Measurements from ENCODE around the gene ZIC5. TPM values are rescaled to one million over a fixed set of nuclear protein-coding genes. Genes with fewer than 3 reads are reported as not detected.

Gene ZIC5
- total RNA-seq = not detected
- not detected for polyA plus RNA-seq
- long read RNA-seq, donor 1 = 0 reads
- long read RNA-seq, donor 2 = 0 reads
- long read RNA-seq, donor 3 = 0 reads

DNA sequence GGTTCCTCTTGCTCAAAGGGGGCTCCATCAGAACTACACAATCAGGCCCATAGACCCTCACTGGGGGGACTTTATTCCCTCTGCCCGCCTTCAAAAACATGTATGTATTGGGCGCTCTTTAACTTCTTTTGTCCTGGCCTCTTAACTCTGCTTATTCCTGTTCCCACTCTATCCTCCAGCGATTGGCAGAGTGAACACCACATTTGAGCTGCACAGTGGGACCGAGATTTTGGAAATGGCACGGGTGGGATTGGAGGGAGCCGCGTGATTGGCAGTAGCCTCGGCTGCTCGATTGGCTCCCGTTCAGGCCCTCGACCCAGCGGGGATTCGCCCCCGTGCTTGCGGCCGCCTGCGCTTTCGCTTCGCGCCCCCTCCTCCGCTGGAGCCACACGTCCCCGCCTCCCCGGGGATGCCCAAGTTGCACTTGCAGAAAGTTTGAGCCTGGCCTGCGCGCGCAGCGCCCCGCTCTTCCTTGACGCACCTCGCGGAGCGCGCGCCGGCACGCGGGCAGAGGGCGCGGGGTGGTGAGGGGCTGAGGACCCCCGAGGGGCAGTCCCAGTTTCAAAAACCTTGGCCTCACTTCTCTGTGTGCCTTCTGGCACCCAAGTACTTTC lies at the start of gene ZIC5:
ZIC5 (minus strand) TSS at position 192 of the 614 bp plus-strand sequence; CDS start at position 28, 164 bp downstream.
- Histone ChIP-seq H3K9me3 (peaks cover 0 to 7% (median 0%) of the 10 kb centered on the region in 12 donors), H3K36me3 (no peaks in the 10 kb centered on the region), H3K4me1 (peaks cover 10 to 39% (median 20%) of the 10 kb centered on the region in 12 donors), H3K4me3 (peak within 1 kb of the TSS in 8 of 12 donors; percentile 0 to 38 (median 14)), H3K27ac (no peak within 1 kb of the TSS), H3K27me3 (peaks cover 84 to 97% (median 94%) of the 10 kb centered on the region in 9 donors)
- DNase-seq = no peak
- no peak for ATAC-seq
- WGBS, 4 donors = 3 to 8% (median 5%) methylated on average over 21 to 41 of the region's 41 CpGs
- TF ChIP-seq, protein P1, sequence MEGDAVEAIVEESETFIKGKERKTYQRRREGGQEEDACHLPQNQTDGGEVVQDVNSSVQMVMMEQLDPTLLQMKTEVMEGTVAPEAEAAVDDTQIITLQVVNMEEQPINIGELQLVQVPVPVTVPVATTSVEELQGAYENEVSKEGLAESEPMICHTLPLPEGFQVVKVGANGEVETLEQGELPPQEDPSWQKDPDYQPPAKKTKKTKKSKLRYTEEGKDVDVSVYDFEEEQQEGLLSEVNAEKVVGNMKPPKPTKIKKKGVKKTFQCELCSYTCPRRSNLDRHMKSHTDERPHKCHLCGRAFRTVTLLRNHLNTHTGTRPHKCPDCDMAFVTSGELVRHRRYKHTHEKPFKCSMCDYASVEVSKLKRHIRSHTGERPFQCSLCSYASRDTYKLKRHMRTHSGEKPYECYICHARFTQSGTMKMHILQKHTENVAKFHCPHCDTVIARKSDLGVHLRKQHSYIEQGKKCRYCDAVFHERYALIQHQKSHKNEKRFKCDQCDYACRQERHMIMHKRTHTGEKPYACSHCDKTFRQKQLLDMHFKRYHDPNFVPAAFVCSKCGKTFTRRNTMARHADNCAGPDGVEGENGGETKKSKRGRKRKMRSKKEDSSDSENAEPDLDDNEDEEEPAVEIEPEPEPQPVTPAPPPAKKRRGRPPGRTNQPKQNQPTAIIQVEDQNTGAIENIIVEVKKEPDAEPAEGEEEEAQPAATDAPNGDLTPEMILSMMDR (IDR thresholded peaks at IDR 0.05) = no peak
- no peak for TF ChIP-seq POLR2A (IDR thresholded peaks at IDR 0.05)
- intact Hi-C loops (cut with DNase I) = no loop called here

DNA sequence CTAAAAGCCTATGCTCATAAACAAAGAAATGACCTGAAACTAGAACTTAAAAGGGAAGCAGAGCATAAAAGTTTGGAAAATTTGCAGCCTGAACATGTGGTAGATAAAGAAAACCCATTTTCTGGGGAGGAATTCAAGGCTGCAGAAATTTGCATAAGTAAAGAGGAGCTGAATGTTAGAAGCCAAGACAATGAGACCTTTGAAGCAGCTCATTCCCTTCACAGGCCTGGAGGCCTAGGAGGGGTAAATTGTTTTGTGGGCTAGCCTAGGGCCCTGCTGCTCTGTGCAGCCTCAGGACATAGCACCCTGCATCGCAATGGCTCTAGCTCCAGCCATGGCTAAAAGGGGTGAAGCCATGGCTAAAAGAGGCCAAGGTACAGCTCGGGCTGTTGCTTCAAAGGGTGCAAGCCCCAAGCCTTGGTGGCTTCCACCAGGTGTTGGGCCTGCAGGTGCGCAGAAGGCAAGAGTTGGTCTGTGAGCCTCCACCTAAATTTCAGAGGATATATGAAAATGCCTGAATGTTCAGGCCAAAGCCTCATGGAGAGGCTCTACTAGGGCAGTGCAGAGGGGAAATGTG lies 48.3 kb upstream of the ZIC5 start:
- H3K36me3 ChIP-seq = no peaks in the 10 kb centered on the region
- DNase-seq (no peak), ATAC-seq (no peak)
- no peaks in the 10 kb centered on the region for H3K9me3 ChIP-seq
- no peak overlapping the region for H3K27ac ChIP-seq
- TF ChIP-seq, protein P1 (IDR thresholded peaks at IDR 0.05) = no peak
- no peak for TF ChIP-seq POLR2A (IDR thresholded peaks at IDR 0.05)
- no peaks in the 10 kb centered on the region for H3K4me1 ChIP-seq
- 89 to 95% (median 95%) methylated on average over 3 of the region's 3 CpGs for WGBS, 4 donors
- H3K27me3 ChIP-seq = peaks cover 0 to 12% (median 0%) of the 10 kb centered on the region in 9 donors
- H3K4me3 ChIP-seq = no peak overlapping the region
- intact Hi-C loops (cut with DNase I) = no loop called here

DNA sequence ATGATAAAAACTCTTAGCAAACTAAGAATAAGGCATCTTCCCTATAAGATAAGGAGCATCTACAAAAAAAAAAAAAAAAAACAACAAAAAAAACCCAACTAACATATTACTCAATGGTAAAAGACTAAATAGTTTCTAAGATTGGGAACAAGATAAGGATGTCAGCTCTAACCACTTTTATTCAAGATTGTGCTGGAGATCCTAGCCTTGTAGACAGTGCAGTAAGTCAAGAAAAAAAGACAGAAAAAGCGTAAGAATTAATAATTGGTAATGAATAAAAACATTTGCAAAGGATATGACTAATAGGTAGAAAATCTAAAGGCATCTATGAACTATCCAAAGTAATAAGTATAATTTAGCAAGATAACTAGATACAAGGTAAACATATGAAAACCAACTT lies 43.1 kb upstream of the ZIC5 start:
- 87 to 96% (median 92%) methylated on average over 1 of the region's 1 CpG for WGBS, 4 donors

DNA sequence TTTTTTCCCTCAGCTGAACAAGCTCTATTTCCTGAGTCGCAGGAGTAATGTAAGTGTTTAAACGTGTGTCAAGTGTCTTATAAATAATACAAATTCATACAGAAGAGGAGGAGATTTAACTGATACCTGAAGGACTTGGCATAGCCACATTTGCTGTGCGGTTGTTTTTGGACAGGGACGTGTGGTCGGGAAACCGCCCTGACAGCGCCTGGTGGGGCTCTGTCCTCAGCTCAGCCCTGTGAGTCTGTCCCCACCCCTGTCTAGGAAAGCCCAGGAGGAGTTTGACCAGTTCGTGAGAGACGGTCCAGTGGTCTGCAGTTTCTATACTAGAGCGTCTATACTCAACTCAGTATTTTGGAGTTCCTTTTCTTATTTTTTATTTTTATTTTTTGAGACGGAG lies 26.7 kb upstream of the ZIC5 start:
- Histone ChIP-seq H3K27ac (no peak overlapping the region), H3K9me3 (peaks cover 0 to under 1% (median 0%) of the 10 kb centered on the region in 12 donors), H3K36me3 (no peaks in the 10 kb centered on the region), H3K27me3 (peaks cover 45 to 99% (median 72%) of the 10 kb centered on the region in 9 donors), H3K4me1 (peaks cover 0 to 6% (median 0%) of the 10 kb centered on the region in 12 donors), H3K4me3 (no peak overlapping the region)
- 87 to 90% (median 89%) methylated on average over 11 of the region's 11 CpGs for WGBS, 4 donors
- TF ChIP-seq, protein P1 (IDR thresholded peaks at IDR 0.05) = no peak
- no peak for TF ChIP-seq POLR2A (IDR thresholded peaks at IDR 0.05)
- intact Hi-C loops (cut with DNase I) = no loop called here
- ATAC-seq = no peak
- DNase-seq = no peak

More for the DNA sequence above, 43.1 kb upstream of the ZIC5 start:
- H3K27ac ChIP-seq = no peak overlapping the region
- H3K9me3 ChIP-seq = no peaks in the 10 kb centered on the region
- H3K27me3 ChIP-seq = peaks cover 0 to 36% (median 4%) of the 10 kb centered on the region in 9 donors
- H3K4me3 ChIP-seq = no peak overlapping the region
- TF ChIP-seq, protein P1 (IDR thresholded peaks at IDR 0.05) = no peak
- no peak for TF ChIP-seq POLR2A (IDR thresholded peaks at IDR 0.05)
- ATAC-seq (no peak), DNase-seq (no peak)
- no peaks in the 10 kb centered on the region for H3K36me3 ChIP-seq
- intact Hi-C loops (cut with DNase I) = no loop called here
- no peaks in the 10 kb centered on the region for H3K4me1 ChIP-seq
